ENCODE data around the gene METRN.
"Not testable (repeated sequence)": the region's sequence is repeated elsewhere in the genome, so short reads cannot be mapped to it uniquely, and the experiment has no call there.

Gene METRN

DNA sequence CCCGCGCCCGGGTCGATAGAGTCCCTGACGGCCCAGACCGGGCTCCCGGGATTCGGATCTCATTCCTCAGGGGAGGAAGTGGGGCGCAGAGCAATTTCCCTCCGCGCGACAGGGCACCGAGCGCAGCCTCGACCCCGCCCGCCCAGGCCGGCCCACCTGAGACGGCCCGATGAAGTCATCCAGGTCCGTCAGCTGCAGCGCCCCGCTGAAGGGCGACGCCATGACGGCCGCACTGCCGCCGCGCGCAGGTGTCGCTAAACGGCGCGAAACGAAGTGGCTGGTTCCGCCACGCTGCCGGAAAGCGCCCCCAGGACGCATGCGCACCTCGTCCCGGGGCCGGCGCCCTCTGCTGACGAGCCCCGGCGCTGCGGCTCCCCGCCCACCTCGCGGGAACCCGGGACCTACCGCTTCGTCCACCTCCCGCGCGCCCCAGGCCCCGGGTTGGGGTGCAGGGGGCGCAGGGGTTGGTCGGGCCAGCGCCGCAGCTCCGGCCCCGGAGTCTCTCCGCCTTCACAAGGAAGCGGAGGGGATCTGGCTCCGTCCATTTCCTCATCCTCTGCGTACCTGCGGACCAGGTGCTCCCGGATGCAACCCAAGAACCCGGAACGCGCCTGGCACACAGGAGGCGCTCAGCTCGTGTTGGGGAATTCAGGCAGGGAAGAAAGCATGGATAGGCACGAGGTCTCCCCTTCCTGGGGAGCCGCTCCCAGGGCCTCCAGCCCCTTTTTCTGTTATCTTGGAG lies 26.0 kb downstream of the METRN start, which contains the start of gene CIAO3:
Gene CIAO3 (minus strand): TSS at position 234 of the 742 bp plus-strand sequence. CDS start 12 bp downstream, at position 222.
- TF ChIP-seq, protein P1, sequence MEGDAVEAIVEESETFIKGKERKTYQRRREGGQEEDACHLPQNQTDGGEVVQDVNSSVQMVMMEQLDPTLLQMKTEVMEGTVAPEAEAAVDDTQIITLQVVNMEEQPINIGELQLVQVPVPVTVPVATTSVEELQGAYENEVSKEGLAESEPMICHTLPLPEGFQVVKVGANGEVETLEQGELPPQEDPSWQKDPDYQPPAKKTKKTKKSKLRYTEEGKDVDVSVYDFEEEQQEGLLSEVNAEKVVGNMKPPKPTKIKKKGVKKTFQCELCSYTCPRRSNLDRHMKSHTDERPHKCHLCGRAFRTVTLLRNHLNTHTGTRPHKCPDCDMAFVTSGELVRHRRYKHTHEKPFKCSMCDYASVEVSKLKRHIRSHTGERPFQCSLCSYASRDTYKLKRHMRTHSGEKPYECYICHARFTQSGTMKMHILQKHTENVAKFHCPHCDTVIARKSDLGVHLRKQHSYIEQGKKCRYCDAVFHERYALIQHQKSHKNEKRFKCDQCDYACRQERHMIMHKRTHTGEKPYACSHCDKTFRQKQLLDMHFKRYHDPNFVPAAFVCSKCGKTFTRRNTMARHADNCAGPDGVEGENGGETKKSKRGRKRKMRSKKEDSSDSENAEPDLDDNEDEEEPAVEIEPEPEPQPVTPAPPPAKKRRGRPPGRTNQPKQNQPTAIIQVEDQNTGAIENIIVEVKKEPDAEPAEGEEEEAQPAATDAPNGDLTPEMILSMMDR (conservative IDR thresholded peaks at IDR 0.05; ENCODE audit: control insufficient read depth, insufficient read depth, low read depth, low read length): no peak
- DNase-seq (ENCODE audit: low read depth): peak; percentile 85
- H3K4me3 ChIP-seq (ENCODE audit: control insufficient read depth, low read depth, low read length): peak within 1 kb of the TSS; percentile 63

DNA sequence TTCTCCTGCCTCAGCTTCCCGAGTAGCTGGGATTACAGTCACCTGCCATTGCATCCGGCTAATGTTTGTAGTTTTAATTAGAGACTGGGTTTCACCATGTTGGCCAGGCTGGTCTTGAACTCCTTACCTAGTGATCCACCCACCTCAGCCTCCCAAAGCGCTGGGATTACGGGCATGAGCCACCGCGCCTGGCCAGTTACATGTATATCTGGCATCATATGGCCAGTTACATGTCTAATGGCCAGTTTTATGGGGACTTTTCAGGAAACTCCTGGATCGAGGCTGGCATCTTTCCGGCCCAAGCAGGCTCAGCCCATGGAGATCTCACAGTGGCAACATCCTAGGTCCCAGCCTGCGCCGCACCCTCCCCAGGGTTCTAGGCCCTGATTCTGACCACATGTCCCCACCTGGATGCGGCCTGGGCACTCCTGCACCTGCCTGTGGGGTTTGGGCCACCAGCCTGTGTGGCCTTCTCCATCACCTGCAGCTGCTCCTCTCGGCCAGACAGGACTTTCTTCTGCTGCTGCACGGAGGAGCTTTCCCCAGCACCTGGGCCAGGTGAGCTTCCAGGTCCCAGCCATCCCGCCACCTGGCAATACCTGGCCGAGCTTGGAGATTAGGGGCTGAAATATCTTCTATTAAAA lies 27.2 kb downstream of the METRN start:
- TF ChIP-seq, protein P1 (conservative IDR thresholded peaks at IDR 0.05; ENCODE audit: control insufficient read depth, insufficient read depth, low read depth, low read length): no peak
- no peak for DNase-seq (ENCODE audit: low read depth)
- H3K4me3 ChIP-seq (ENCODE audit: control insufficient read depth, low read depth, low read length): no peak overlapping the region

DNA sequence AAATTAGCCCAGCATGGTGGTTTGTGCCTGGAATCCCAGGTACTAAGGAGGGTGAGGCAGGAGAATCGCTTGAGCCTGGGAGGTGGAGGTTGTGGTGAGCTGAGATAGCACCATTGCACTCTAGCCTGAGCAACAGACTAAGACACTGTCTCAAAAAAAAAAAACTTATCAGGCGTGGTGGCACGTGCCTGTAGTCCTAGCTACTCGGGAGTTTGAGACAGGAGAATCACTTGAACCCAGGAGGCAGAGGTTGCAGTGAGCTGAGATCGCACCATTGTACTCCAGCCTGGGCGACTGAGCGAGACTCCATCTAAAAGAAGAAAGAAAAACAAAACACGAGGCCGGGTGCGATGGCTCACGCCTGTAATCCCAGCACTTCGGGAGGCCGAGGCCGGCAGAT lies 28.0 kb downstream of the METRN start:
- DNase-seq (ENCODE audit: low read depth); H3K4me3 ChIP-seq (ENCODE audit: control insufficient read depth, low read depth, low read length): not testable (repeated sequence)

DNA sequence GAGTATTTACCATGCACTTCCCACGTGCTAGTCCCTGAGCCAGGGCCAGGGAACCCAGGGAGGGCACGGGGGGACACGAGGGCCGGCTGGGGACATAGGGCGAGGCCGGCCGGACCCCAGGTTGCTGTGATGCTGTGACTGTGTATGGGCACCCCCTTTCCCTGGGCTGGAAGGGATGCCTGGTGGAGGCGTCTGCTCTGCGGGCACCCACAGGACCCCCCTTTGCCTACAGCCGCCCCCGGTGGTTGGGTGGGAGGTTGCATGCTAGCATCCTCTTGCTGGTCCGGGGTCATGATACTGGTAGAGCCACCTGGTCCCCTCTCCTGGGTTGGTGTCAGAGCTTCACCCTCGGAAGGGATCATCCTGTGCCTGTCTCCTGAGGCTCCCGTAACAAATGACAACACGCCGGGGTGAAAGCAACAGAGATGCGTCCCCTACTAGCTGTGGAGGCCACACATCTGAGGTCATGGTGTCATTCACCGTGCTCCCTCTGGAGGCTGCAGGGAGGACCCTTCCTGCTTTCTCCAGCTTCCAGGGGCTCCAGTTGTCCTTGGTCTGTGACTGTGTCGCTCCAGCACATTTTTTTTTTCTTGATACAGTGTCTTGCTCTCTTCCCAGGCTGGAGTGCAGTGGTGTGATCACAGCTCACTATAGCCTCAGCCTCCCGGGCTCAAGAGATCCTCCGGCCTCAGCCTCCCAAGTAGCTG lies 29.0 kb downstream of the METRN start:
- H3K4me3 ChIP-seq (ENCODE audit: control insufficient read depth, low read depth, low read length): no peak overlapping the region
- no peak for DNase-seq (ENCODE audit: low read depth)
- TF ChIP-seq, protein P1 (conservative IDR thresholded peaks at IDR 0.05; ENCODE audit: control insufficient read depth, insufficient read depth, low read depth, low read length): no peak

DNA sequence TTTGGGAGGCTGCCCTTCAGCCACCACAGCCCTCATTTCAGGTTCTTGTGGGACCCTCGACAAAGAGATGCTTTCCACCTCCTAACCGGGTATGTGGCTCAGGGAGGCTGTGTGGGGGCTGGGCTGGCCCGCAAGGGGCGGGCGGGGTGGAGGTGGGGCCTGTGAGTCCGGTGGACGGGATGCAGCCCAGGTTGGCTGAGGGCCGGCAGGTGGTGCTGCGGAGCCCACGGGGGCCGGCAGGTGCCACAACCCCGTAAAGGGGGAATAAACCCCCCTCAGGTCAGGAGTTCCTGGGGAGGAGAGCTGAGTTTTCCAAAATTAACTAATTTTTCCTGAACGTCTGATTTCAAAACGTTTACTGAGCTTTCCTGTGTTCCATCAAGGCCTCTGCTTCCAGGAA lies 30.8 kb downstream of the METRN start:
- TF ChIP-seq, protein P1 (conservative IDR thresholded peaks at IDR 0.05; ENCODE audit: control insufficient read depth, insufficient read depth, low read depth, low read length): no peak
- no peak overlapping the region for H3K4me3 ChIP-seq (ENCODE audit: control insufficient read depth, low read depth, low read length)
- DNase-seq (ENCODE audit: low read depth): no peak

DNA sequence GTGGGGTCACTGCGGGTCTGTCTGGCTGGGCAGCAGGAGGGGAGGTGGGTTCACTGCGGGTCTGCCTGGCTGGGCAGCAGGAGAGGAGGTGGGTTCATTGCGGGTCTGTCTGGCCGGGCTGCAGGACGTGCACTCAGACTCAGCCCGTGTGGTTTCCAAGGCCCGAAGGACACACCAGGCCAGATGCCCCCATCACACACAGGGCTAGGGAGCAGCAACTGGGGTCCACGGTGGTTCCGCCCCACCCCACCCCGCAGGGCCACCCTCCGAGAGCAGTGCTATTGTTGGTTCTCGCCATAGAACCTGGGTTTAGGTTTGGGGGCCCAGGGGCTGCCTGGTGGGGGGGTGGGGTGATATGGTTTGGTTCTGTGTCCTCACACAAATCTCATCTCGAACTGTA lies 31.7 kb downstream of the METRN start:
- TF ChIP-seq, protein P1 (conservative IDR thresholded peaks at IDR 0.05; ENCODE audit: control insufficient read depth, insufficient read depth, low read depth, low read length): no peak
- no peak overlapping the region for H3K4me3 ChIP-seq (ENCODE audit: control insufficient read depth, low read depth, low read length)

More for the DNA sequence above, 31.7 kb downstream of the METRN start:
- no peak for DNase-seq (ENCODE audit: low read depth)
